GM10847 (cell line): ENCODE measurements around the gene PPP1R8.

Experiments
- POLR2A ChIP-seq: IDR thresholded peaks from 2 replicates; pipeline ENCODE4 v1.6.1; 2011; ENCODE audit not compliant: insufficient read length; ENCODE audit errors: extremely low read depth

The PPP1R8 gene

GRCh38 chr1:27879374-27880082, 48.9 kb downstream of the PPP1R8 start:
- no peak for TF ChIP-seq POLR2A

- TF ChIP-seq POLR2A = no peak
Observed at GRCh38 chr1:27882543-27882903, 51.9 kb downstream of the PPP1R8 start.

- no peak for TF ChIP-seq POLR2A
Observed at GRCh38 chr1:27883536-27883935, 53.0 kb downstream of the PPP1R8 start.

- TF ChIP-seq POLR2A = no peak
Observed at GRCh38 chr1:27884006-27884954, 53.7 kb downstream of the PPP1R8 start.

- no peak for TF ChIP-seq POLR2A
Observed at GRCh38 chr1:27885114-27885528, 54.5 kb downstream of the PPP1R8 start.

- TF ChIP-seq POLR2A = no peak
Observed at GRCh38 chr1:27885621-27886352, 55.2 kb downstream of the PPP1R8 start.

- no peak for TF ChIP-seq POLR2A
Observed at GRCh38 chr1:27886353-27886679, 55.7 kb downstream of the PPP1R8 start.

GRCh38 chr1:27886744-27887143, 56.2 kb downstream of the PPP1R8 start:
- TF ChIP-seq POLR2A = no peak

- no peak for TF ChIP-seq POLR2A
Observed at GRCh38 chr1:27887215-27888021, 56.8 kb downstream of the PPP1R8 start.

- no peak for TF ChIP-seq POLR2A
Observed at GRCh38 chr1:27889506-27889905, 58.9 kb downstream of the PPP1R8 start.

GRCh38 chr1:27891196-27891889, 60.8 kb downstream of the PPP1R8 start:
- TF ChIP-seq POLR2A = no peak

- no peak for TF ChIP-seq POLR2A
Observed at GRCh38 chr1:27894521-27894920, 63.9 kb downstream of the PPP1R8 start.
